Activated naive CD4-positive, alpha-beta T cell treated with anti-CD3 and anti-CD28 coated beads, Interleukin-2, amount 50 U/mL, for 72 hours (primary cell): ENCODE measurements around the gene PAQR4. TPM values are rescaled to one million over a fixed set of nuclear protein-coding genes. Genes with fewer than 3 reads are reported as not detected.
"Not testable (repeated sequence)": the region's sequence is repeated elsewhere in the genome, so short reads cannot be mapped to it uniquely, and the experiment has no call there.

Experiments
- ATAC-seq, 2 donors: fragments of 150-1000 bp; cut with Tn5 transposase; 2 replicates each; pipeline ENCODE4 v1.10.0; 2021; ENCODE audit warnings: mild to moderate bottlenecking in 2 of 2, moderate library complexity in 2 of 2
- DNase-seq, 2 donors: peaks; one replicate each; pipeline ENCODE4 v3.0.0; 2021 to 2022; ENCODE audit warnings: low spot score in 2 of 2
- H3K27ac Mint-ChIP-seq, 2 donors: one replicate each; pipeline ENCODE4 v1.8.0; 2022; ENCODE audit warnings: mild to moderate bottlenecking in 2 of 2, mixed read lengths in 2 of 2
- H3K36me3 Mint-ChIP-seq, 2 donors: one replicate each; pipeline ENCODE4 v1.8.0; 2022; ENCODE audit warnings: mixed read lengths in 2 of 2
- H3K9me3 Mint-ChIP-seq, 2 donors: one replicate each; pipeline ENCODE4 v1.8.0; 2022; ENCODE audit warnings: mixed read lengths in 2 of 2
- total RNA-seq, 2 donors: library from RNA; stranded (reverse); gene quantifications; one replicate each; pipeline ENCODE4 v1.2.3, GENCODE V29; 2022

PAQR4 gene
- total RNA-seq, 2 donors from 2014 or later = 24.0 to 31.6 TPM

GRCh38 chr16:2936436-2937011 lies 32.6 kb upstream of the PAQR4 start:
- Mint-ChIP-seq H3K27ac (no peak overlapping the region), H3K36me3 (no peaks in the 10 kb centered on the region), H3K9me3 (no peaks in the 10 kb centered on the region)
- DNase-seq = no peak
- ATAC-seq = no peak

GRCh38 chr16:2937170-2937569 lies 32.0 kb upstream of the PAQR4 start:
- Mint-ChIP-seq H3K9me3 (no peaks in the 10 kb centered on the region), H3K36me3 (no peaks in the 10 kb centered on the region), H3K27ac (no peak overlapping the region)
- ATAC-seq (no peak), DNase-seq (no peak)

- no peak overlapping the region for H3K27ac Mint-ChIP-seq
- ATAC-seq = no peak
- no peak for DNase-seq
- H3K9me3 Mint-ChIP-seq = no peaks in the 10 kb centered on the region
- no peaks in the 10 kb centered on the region for H3K36me3 Mint-ChIP-seq
These were observed 30.9 kb upstream of the PAQR4 start for GRCh38 chr16:2938206-2938605.

- ATAC-seq (no peak), DNase-seq (no peak)
- Mint-ChIP-seq H3K9me3 (no peaks in the 10 kb centered on the region), H3K27ac (no peak overlapping the region), H3K36me3 (no peaks in the 10 kb centered on the region)
These were observed 29.2 kb upstream of the PAQR4 start for GRCh38 chr16:2939968-2940367.

GRCh38 chr16:2942045-2942444 lies 27.1 kb upstream of the PAQR4 start:
- no peak for ATAC-seq
- no peaks in the 10 kb centered on the region for H3K9me3 Mint-ChIP-seq

GRCh38 chr16:2943716-2944115 lies 25.4 kb upstream of the PAQR4 start:
- not testable (repeated sequence) for DNase-seq, H3K9me3 Mint-ChIP-seq, H3K36me3 Mint-ChIP-seq, H3K27ac Mint-ChIP-seq, ATAC-seq

More at GRCh38 chr16:2942045-2942444, 27.1 kb upstream of the PAQR4 start:
- no peaks in the 10 kb centered on the region for H3K36me3 Mint-ChIP-seq
- H3K27ac Mint-ChIP-seq = no peak overlapping the region
- no peak for DNase-seq

- DNase-seq (no peak), ATAC-seq (no peak)
- H3K27ac Mint-ChIP-seq = no peak overlapping the region
- no peaks in the 10 kb centered on the region for H3K9me3 Mint-ChIP-seq
- peaks cover 0 to 6% of the 10 kb centered on the region in 2 donors for H3K36me3 Mint-ChIP-seq
These were observed 22.5 kb upstream of the PAQR4 start for GRCh38 chr16:2946649-2947048.

GRCh38 chr16:2948807-2949704 lies 20.1 kb upstream of the PAQR4 start:
- ATAC-seq (no peak), DNase-seq (no peak)
- Mint-ChIP-seq H3K36me3 (peaks cover 0 to 6% of the 10 kb centered on the region in 2 donors), H3K27ac (no peak overlapping the region), H3K9me3 (no peaks in the 10 kb centered on the region)

GRCh38 chr16:2949705-2950352 lies 19.3 kb upstream of the PAQR4 start:
- no peak overlapping the region for H3K27ac Mint-ChIP-seq
- no peaks in the 10 kb centered on the region for H3K9me3 Mint-ChIP-seq
- peaks cover 0 to 6% of the 10 kb centered on the region in 2 donors for H3K36me3 Mint-ChIP-seq
- ATAC-seq = no peak
- DNase-seq = no peak

GRCh38 chr16:2950353-2950724 lies 18.8 kb upstream of the PAQR4 start:
- Mint-ChIP-seq H3K36me3 (peaks cover 0 to 6% of the 10 kb centered on the region in 2 donors), H3K9me3 (no peaks in the 10 kb centered on the region), H3K27ac (no peak overlapping the region)
- DNase-seq (no peak), ATAC-seq (no peak)

GRCh38 chr16:2950773-2951172 lies 18.4 kb upstream of the PAQR4 start:
- ATAC-seq (no peak), DNase-seq (no peak)
- no peaks in the 10 kb centered on the region for H3K9me3 Mint-ChIP-seq
- no peak overlapping the region for H3K27ac Mint-ChIP-seq
- peaks cover 0 to 6% of the 10 kb centered on the region in 2 donors for H3K36me3 Mint-ChIP-seq

- ATAC-seq (peak in 1 of 2 donors; percentile 20), DNase-seq (no peak)
- Mint-ChIP-seq H3K27ac (peak overlapping the region in 1 of 2 donors; percentile 65), H3K9me3 (no peaks in the 10 kb centered on the region), H3K36me3 (peaks cover 0 to 6% of the 10 kb centered on the region in 2 donors)
These were observed 16.5 kb upstream of the PAQR4 start for GRCh38 chr16:2952679-2953078.

- Mint-ChIP-seq H3K9me3 (no peaks in the 10 kb centered on the region), H3K27ac (no peak overlapping the region), H3K36me3 (peaks cover 0 to 4% of the 10 kb centered on the region in 2 donors)
- ATAC-seq (no peak), DNase-seq (no peak)
These were observed 15.2 kb upstream of the PAQR4 start for GRCh38 chr16:2953706-2954627.

- Mint-ChIP-seq H3K9me3 (no peaks in the 10 kb centered on the region), H3K36me3 (no peaks in the 10 kb centered on the region), H3K27ac (no peak overlapping the region)
- DNase-seq (no peak), ATAC-seq (no peak)
These were observed 14.3 kb upstream of the PAQR4 start for GRCh38 chr16:2954656-2955381.

GRCh38 chr16:2955438-2955778 lies 13.7 kb upstream of the PAQR4 start:
- H3K27ac Mint-ChIP-seq = no peak overlapping the region
- DNase-seq (no peak), ATAC-seq (no peak)
- H3K36me3 Mint-ChIP-seq = no peaks in the 10 kb centered on the region
- H3K9me3 Mint-ChIP-seq = no peaks in the 10 kb centered on the region
